Thyroid gland (tissue), 4 donors: Measurements from ENCODE around the gene SRPK3. TPM values are rescaled to one million over a fixed set of nuclear protein-coding genes. Genes with fewer than 3 reads are reported as not detected.

Experiments used
- DNase-seq, 2 donors: peaks; one replicate each; pipeline ENCODE4 v3.0.0-alpha.2; 2019
- H3K27ac ChIP-seq, 3 donors: fragments of 200-600 bp; sonication (generic); 1 replicate in 2 of 3; 2 replicates in 1 of 3; pipeline ENCODE4 v1.5.1; 2016 to 2019; ENCODE audit warnings: mild to moderate bottlenecking in 1 of 3, moderate library complexity in 1 of 3
- H3K27me3 ChIP-seq: fragments of 200-600 bp; sonication (generic); one replicate; pipeline ENCODE4 v1.5.1; 2019
- H3K36me3 ChIP-seq, 2 donors: fragments of 200-600 bp; sonication (generic); one replicate each; pipeline ENCODE4 v1.5.1; 2016 to 2019
- H3K4me1 ChIP-seq, 2 donors: fragments of 200-600 bp; sonication (generic); one replicate each; pipeline ENCODE4 v1.5.1; 2017 to 2019
- H3K4me3 ChIP-seq, 3 donors: fragments of 200-600 bp; sonication (generic); replicated peaks in 1 of 3; 1 replicate in 2 of 3; 2 replicates in 1 of 3; pipeline ENCODE4 v1.5.1; 2016; ENCODE audit warnings: mild to moderate bottlenecking in 1 of 3
- H3K9me3 ChIP-seq: fragments of 200-600 bp; sonication (generic); one replicate; pipeline ENCODE4 v1.5.1; 2017
- CTCF ChIP-seq, 6 experiments: fragments of 200-600 bp in 3 of 6; fragments of 450-650 bp in 3 of 6; sonication (generic) in 3 of 6; IDR thresholded peaks; one replicate each; pipeline ENCODE4 v1.5.1; 2016 to 2019; ENCODE audit warnings: antibody characterized with exemption in 6 of 6, mild to moderate bottlenecking in 2 of 6, inconsistent platforms in 1 of 6, moderate library complexity in 1 of 6
- POLR2A ChIP-seq, 2 donors: fragments of 450-650 bp; IDR thresholded peaks; one replicate each; pipeline ENCODE4 v1.6.1; 2017; ENCODE audit warnings: antibody characterized with exemption in 2 of 2, mild to moderate bottlenecking in 2 of 2, moderate library complexity in 1 of 2
- WGBS, 2 donors: methylation state at CpG; one replicate each; pipeline ENCODE4 v1.1.5; 2017; 5-methylcytosine and 5-hydroxymethylcytosine counted together
- intact Hi-C: fragments of 100-400 bp; cut with DNase I; formaldehyde crosslinking; loops from one replicate; pipeline ENCODE4 v1.15.1; 2023
- total RNA-seq, 4 donors: library from RNA; depleted of rRNA; stranded (reverse); fragments of >200 nt; gene quantifications; one replicate each; pipeline ENCODE4 v1.2.3, GENCODE V29; 2016

Gene SRPK3
- total RNA-seq = under 1 TPM in 1 of 4 donors, not detected in 3; 0.22 TPM

GRCh38 chrX:153780678-153781427 lies at the start of gene SRPK3:
SRPK3 (plus strand) TSS chrX:153781041; CDS start chrX:153781087, 46 bp downstream.
- no peak within 1 kb of the TSS for H3K27ac ChIP-seq
- intact Hi-C loops = no loop called here
- no peaks in the 10 kb centered on the region for H3K4me1 ChIP-seq
- no peaks in the 10 kb centered on the region for H3K9me3 ChIP-seq
- no peaks in the 10 kb centered on the region for H3K27me3 ChIP-seq
- no peak for TF ChIP-seq POLR2A (IDR thresholded peaks at IDR 0.05)
- TF ChIP-seq CTCF (IDR thresholded peaks at IDR 0.05) = no peak
- no CpG with 5 or more reads among the region's 52 CpGs for WGBS, 2 donors
- H3K4me3 ChIP-seq = no peak within 1 kb of the TSS
- DNase-seq = no peak
- H3K36me3 ChIP-seq = no peaks in the 10 kb centered on the region

- Histone ChIP-seq H3K36me3 (no peaks in the 10 kb centered on the region), H3K9me3 (no peaks in the 10 kb centered on the region), H3K27me3 (no peaks in the 10 kb centered on the region), H3K4me1 (peaks cover 16 to 20% of the 10 kb centered on the region in 2 donors), H3K27ac (no peak overlapping the region), H3K4me3 (no peak overlapping the region)
- 92 to 95% methylated on average over 6 of the region's 6 CpGs for WGBS, 2 donors
- TF ChIP-seq CTCF (IDR thresholded peaks at IDR 0.05) (no peak), POLR2A (IDR thresholded peaks at IDR 0.05) (no peak)
- intact Hi-C loops = no loop called here
- no peak for DNase-seq
These were observed 49.6 kb upstream of the SRPK3 start for GRCh38 chrX:153731117-153731844.

GRCh38 chrX:153731845-153732215 lies 49.0 kb upstream of the SRPK3 start:
- H3K27ac ChIP-seq = no peak overlapping the region

GRCh38 chrX:153732401-153732800 lies 48.4 kb upstream of the SRPK3 start:
- peaks cover 5 to 9% of the 10 kb centered on the region in 2 donors for H3K4me1 ChIP-seq
- H3K4me3 ChIP-seq = no peak overlapping the region
- intact Hi-C loops = no loop called here
- no peak for DNase-seq
- H3K27ac ChIP-seq = no peak overlapping the region
- H3K27me3 ChIP-seq = no peaks in the 10 kb centered on the region
- WGBS, 2 donors = 59 to 88% methylated on average over 4 to 8 of the region's 14 CpGs
- peaks cover 0 to 3% of the 10 kb centered on the region in 2 donors for H3K36me3 ChIP-seq
- TF ChIP-seq POLR2A (IDR thresholded peaks at IDR 0.05) (no peak), CTCF (IDR thresholded peaks at IDR 0.05) (no peak)
- no peaks in the 10 kb centered on the region for H3K9me3 ChIP-seq

More at GRCh38 chrX:153731845-153732215, 49.0 kb upstream of the SRPK3 start:
- no peaks in the 10 kb centered on the region for H3K27me3 ChIP-seq
- no peak for DNase-seq
- peaks cover 11 to 15% of the 10 kb centered on the region in 2 donors for H3K4me1 ChIP-seq
- H3K36me3 ChIP-seq = no peaks in the 10 kb centered on the region
- no peaks in the 10 kb centered on the region for H3K9me3 ChIP-seq
- TF ChIP-seq POLR2A (IDR thresholded peaks at IDR 0.05) = no peak
- no peak for TF ChIP-seq CTCF (IDR thresholded peaks at IDR 0.05)
- 92 to 97% methylated on average over 3 of the region's 3 CpGs for WGBS, 2 donors
- intact Hi-C loops = no loop called here
- no peak overlapping the region for H3K4me3 ChIP-seq
